Psoas muscle (tissue), 8 donors: ENCODE results near the gene SMARCD3. TPM values are rescaled to one million over a fixed set of nuclear protein-coding genes. Genes with fewer than 3 reads are reported as not detected.

ENCODE experiments used
- ATAC-seq, 4 donors: fragments of 200-7000 bp; cut with Tn5 transposase; one replicate each; pipeline ENCODE4 v1.9.1; 2020; ENCODE audit warnings: moderate library complexity in 3 of 4, mild to moderate bottlenecking in 2 of 4
- DNase-seq, 2 donors: peaks; one replicate each; pipeline ENCODE4 v3.0.0-alpha.2; 2020
- H3K27ac ChIP-seq: fragments of 200-600 bp; one replicate; pipeline ENCODE4 v1.8.0; 2022
- H3K27me3 ChIP-seq, 3 donors: fragments of 200-600 bp in 1 of 3; one replicate each; pipeline versions ENCODE4 v1.6.1 to v1.8.0; 2013 to 2022; ENCODE audit warnings: low read length in 2 of 3, mild to moderate bottlenecking in 2 of 3, moderate library complexity in 1 of 3; ENCODE audit not compliant: insufficient read depth in 3 of 3
- H3K36me3 ChIP-seq, 2 donors: fragments of 200-600 bp in 1 of 2; one replicate each; pipeline versions ENCODE4 v1.6.1 to v1.8.0; 2013 to 2022; ENCODE audit warnings: low read depth in 1 of 2, mild to moderate bottlenecking in 1 of 2, moderate library complexity in 1 of 2; ENCODE audit not compliant: insufficient read depth in 1 of 2
- H3K4me1 ChIP-seq: fragments of 200-600 bp; one replicate; pipeline ENCODE4 v1.8.0; 2022
- H3K4me3 ChIP-seq: fragments of 200-600 bp; one replicate; pipeline ENCODE4 v1.8.0; 2022; ENCODE audit warnings: mild to moderate bottlenecking
- H3K9me3 ChIP-seq: fragments of 200-600 bp; one replicate; pipeline ENCODE4 v1.8.0; 2022
- WGBS, 3 donors: extraction: QIAGEN DNeasy Blood & Tissue Kit; methylation state at CpG; one replicate each; pipeline versions ENCODE4 v1.1.6 to v1.1.7; 2013; 5-methylcytosine and 5-hydroxymethylcytosine counted together
- intact Hi-C, 2 donors: fragments of 100-400 bp; cut with DNase I; formaldehyde crosslinking; loops; one replicate each; pipeline versions ENCODE4 v1.11.0 to v1.14.2; 2022
- polyA plus RNA-seq, 3 donors: library from polyadenylated mRNA; stranded (reverse); fragments of 200-250 nt; gene quantifications; one replicate each; pipeline ENCODE4 v1.2.3, GENCODE V29; 2013
- total RNA-seq, 4 donors: library from RNA; stranded (reverse); fragmentation: NEBNext Ultra II Directional in 2 of 4; extraction: Animal tissue kit (Norgen Biotek cat#: 25700) in 2 of 4; gene quantifications; one replicate each; pipeline versions ENCODE4 v1.2.1 to v1.2.4, GENCODE V29; 2021 to 2023
- TF ChIP-seq, protein P1 (sequence below): fragments of 200-600 bp; IDR thresholded peaks from one replicate; pipeline ENCODE4 v1.8.0; 2022; ENCODE audit warnings: antibody characterized with exemption
- donor health status: healthy with polysubstance abuse.
- donor health status: DM: no; HTN: no; CAD: no; lungs with moderate emphysema.
- donor health status: Bipolar disorder and iron deficiency.
- donor health status: healthy.
- donor health status: DM: yes; HTN: yes; CAD: no.
- donor health status: DM: no; HTN: no; CAD: no.
- donor health status: DM: no; HTN: no; CAD: no.
- donor health status: DM: yes; HTN: yes; CAD: no.

The SMARCD3 gene
- total and polyA plus RNA-seq, 7 donors: 38.3 to 138 (median 92.5) TPM

DNA sequence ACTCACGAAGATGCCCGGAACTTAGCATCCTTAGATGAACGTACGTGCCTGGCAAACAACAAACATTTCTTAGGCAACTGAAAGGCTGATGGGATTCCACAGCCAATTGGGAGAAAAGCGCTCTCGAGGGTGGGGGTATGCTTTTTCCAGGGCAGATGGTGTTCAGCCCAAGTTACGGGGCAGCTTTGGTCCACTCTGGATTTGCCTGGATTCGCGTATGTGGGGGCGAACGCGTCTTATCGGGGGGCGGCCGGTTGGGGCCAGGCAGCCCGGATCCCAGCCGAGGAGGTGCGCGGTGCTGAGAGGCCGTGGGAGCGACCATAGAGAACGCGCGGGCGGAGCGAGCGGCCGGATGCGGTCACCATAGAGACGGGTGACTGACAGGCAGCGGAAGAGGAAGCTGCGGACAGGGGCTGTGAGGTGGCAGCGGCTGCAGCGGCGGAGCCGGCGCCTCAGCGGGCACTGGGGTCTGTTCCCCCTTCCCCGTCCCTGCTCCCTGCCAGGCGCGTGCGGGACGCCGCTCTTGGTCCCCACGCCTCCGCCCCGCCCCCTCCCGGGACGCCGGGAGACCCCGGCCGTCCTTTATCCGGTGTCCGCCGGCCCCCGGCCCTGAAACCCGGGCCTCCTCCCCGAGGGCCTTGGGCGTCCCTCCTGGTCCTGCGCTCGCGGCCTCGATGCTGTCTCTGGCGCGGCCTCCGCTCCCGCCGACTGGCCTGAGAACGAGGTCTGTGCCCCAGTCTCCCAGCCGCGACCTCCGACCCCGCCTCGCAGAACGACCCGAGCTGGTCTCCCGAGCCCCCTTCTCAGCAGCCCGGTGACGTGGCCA, 16.2 kb downstream of the SMARCD3 start, which contains the start of gene CHPF2:
CHPF2 (plus strand) TSS at position 393 of the 826 bp plus-strand sequence. CDS start 1,529 bp downstream, outside the sequence.
- intact Hi-C loops: no loop called here
- TF ChIP-seq, protein P1, sequence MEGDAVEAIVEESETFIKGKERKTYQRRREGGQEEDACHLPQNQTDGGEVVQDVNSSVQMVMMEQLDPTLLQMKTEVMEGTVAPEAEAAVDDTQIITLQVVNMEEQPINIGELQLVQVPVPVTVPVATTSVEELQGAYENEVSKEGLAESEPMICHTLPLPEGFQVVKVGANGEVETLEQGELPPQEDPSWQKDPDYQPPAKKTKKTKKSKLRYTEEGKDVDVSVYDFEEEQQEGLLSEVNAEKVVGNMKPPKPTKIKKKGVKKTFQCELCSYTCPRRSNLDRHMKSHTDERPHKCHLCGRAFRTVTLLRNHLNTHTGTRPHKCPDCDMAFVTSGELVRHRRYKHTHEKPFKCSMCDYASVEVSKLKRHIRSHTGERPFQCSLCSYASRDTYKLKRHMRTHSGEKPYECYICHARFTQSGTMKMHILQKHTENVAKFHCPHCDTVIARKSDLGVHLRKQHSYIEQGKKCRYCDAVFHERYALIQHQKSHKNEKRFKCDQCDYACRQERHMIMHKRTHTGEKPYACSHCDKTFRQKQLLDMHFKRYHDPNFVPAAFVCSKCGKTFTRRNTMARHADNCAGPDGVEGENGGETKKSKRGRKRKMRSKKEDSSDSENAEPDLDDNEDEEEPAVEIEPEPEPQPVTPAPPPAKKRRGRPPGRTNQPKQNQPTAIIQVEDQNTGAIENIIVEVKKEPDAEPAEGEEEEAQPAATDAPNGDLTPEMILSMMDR: no peak
- 0 to 1% (median 1%) methylated on average over 49 to 79 of the region's 79 CpGs for WGBS, 3 donors
- Histone ChIP-seq H3K27me3 (no peaks in the 10 kb centered on the region), H3K9me3 (no peaks in the 10 kb centered on the region), H3K27ac (peak within 1 kb of the TSS; percentile 88), H3K4me1 (peaks cover 24% of the 10 kb centered on the region), H3K36me3 (peaks cover 7 to 27% of the 10 kb centered on the region in 2 donors), H3K4me3 (peak within 1 kb of the TSS; percentile 92)
- ATAC-seq: peak; percentile 90 to 95 (median 92)
- DNase-seq: peak; percentile 93 to 96

DNA sequence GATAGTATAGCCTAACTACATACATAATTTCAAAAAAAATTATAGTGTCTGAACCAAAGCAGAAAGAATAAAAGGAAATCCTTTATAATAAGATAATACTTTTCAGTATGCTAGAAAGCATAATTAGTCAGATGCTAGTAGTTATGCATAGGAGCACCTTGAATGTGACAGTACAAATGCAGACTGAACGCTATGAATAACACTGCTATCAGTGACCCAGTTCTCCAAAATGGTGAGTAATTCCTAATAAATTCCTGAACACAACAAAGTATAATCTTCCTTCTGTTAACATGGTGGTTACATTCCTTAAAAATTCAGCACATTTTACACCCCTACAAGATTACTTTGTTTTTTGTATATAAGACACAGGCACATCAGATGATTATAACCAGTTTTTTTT, 17.4 kb downstream of the SMARCD3 start:
- no peaks in the 10 kb centered on the region for H3K9me3 ChIP-seq
- ATAC-seq (no peak), DNase-seq (no peak)
- H3K27ac ChIP-seq: no peak overlapping the region
- WGBS, 3 donors: 74 to 79% (median 75%) methylated on average over 1 of the region's 1 CpG
- H3K36me3 ChIP-seq: peaks cover 7 to 15% of the 10 kb centered on the region in 2 donors
- H3K4me3 ChIP-seq: no peak overlapping the region
- intact Hi-C loops: no loop called here
- peaks cover 22% of the 10 kb centered on the region for H3K4me1 ChIP-seq
- TF ChIP-seq, protein P1: no peak
- no peaks in the 10 kb centered on the region for H3K27me3 ChIP-seq

DNA sequence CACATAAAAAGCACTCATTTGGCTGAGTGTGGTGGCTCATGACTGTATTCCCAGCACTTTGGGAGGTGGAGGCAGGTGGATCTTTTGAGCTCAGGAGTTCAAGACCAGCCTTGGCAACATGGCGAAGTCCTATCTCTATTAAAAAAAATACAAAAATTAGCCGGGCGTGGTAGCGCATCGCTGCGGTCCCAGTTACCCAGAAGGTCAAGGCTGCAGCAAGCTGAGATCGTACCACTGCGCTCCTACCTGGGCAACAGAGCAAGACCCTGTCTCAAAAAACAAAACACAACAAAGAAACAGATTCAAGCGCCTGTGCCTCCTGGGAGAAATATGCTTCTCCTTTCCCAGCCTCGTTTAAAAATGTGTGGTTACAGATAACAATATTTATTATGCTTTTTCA, 19.2 kb downstream of the SMARCD3 start:
- Histone ChIP-seq H3K4me1 (peaks cover 34% of the 10 kb centered on the region), H3K9me3 (no peaks in the 10 kb centered on the region), H3K27ac (no peak overlapping the region), H3K27me3 (no peaks in the 10 kb centered on the region), H3K36me3 (peaks cover 3 to 14% of the 10 kb centered on the region in 2 donors), H3K4me3 (no peak overlapping the region)
- no peak for DNase-seq
- no peak for ATAC-seq
- intact Hi-C loops: loop anchor here in 1 of 2 donors (5.0 kb wide), 1 partner anchor 37 kb away; no protein-coding TSS in a partner anchor
- TF ChIP-seq, protein P1: no peak
- 89 to 91% (median 90%) methylated on average over 10 of the region's 10 CpGs for WGBS, 3 donors

DNA sequence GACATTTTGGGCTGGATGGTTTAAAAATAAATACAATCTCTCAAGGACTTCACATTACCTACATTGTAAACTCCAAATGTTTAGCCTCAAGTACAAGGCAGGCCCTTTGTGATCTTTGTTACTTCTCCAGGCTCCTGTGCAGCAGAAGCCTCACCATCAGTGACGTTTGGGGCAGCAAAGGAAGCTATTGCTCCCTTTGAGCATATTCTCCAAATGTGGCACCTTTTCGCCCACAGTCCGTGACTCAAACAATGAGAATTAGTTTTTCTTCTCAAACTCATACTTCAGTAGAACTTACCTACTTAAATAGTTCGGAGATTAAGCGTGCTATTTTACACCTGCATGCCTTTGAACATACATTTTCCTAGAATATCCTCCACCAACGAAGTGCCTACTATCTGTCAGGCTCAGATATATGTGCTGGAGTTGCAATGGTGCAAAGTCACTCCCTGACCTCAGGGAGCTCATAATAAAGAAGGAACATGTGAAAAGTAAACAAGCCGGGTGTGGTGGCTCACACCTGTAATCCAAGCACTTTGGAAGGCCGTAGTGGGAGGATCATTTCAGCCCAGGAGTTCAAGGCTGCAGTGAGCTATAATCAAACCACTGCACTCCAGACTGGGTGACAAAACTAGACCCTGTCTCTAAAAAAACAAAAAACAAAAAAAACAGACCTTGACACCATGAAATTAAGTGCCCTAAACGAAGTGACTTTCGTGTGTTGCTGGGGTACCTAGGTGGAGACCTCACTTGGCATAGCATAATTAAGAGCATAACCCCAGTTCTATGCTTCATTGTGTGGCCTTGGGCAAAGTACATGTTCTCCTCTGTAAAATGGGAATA, 20.2 kb downstream of the SMARCD3 start:
- H3K27ac ChIP-seq: peak overlapping the region; percentile 80
- no peaks in the 10 kb centered on the region for H3K27me3 ChIP-seq
- no peak for ATAC-seq
- TF ChIP-seq, protein P1: no peak
- H3K9me3 ChIP-seq: no peaks in the 10 kb centered on the region
- no peak for DNase-seq
- H3K4me1 ChIP-seq: peaks cover 24% of the 10 kb centered on the region
- H3K4me3 ChIP-seq: peak overlapping the region; percentile 76
- intact Hi-C loops: loop anchor here in 1 of 2 donors (5.0 kb wide), 1 partner anchor 36 kb away; no protein-coding TSS in a partner anchor
- WGBS, 3 donors: 68 to 73% (median 70%) methylated on average over 10 of the region's 10 CpGs
- peaks cover 4 to 24% of the 10 kb centered on the region in 2 donors for H3K36me3 ChIP-seq
